Heart left ventricle (tissue), 16 donors: ENCODE data around the gene DCP2. TPM values are rescaled to one million over a fixed set of nuclear protein-coding genes. Genes with fewer than 3 reads are reported as not detected.

Experiments used
- ATAC-seq, 4 donors: fragments of 200-7000 bp; cut with Tn5 transposase; one replicate each; pipeline ENCODE4 v1.9.1; 2020 to 2022; ENCODE audit warnings: moderate library complexity in 4 of 4, mild to moderate bottlenecking in 3 of 4, moderate number of reproducible peaks in 1 of 4
- DNase-seq, 5 donors: peaks; one replicate each; pipeline ENCODE4 v3.0.0-alpha.2; 2020
- H3K27ac ChIP-seq, 12 donors: fragments of 200-600 bp; sonication (generic) in 4 of 12; one replicate each; pipeline versions ENCODE4 v1.5.0 to v1.8.0; 2016 to 2022; ENCODE audit warnings: mild to moderate bottlenecking in 2 of 12
- H3K27me3 ChIP-seq, 9 donors: fragments of 200-600 bp; sonication (generic) in 2 of 9; one replicate each; pipeline versions ENCODE4 v1.5.1 to v1.8.0; 2016 to 2022; ENCODE audit warnings: mild to moderate bottlenecking in 3 of 9
- H3K36me3 ChIP-seq, 9 donors: fragments of 200-600 bp; sonication (generic) in 2 of 9; one replicate each; pipeline versions ENCODE4 v1.5.0 to v1.8.0; 2018 to 2022; ENCODE audit warnings: mild to moderate bottlenecking in 2 of 9
- H3K4me1 ChIP-seq, 12 donors: fragments of 200-600 bp; sonication (generic) in 4 of 12; one replicate each; pipeline versions ENCODE4 v1.5.0 to v1.8.0; 2016 to 2022; ENCODE audit warnings: mild to moderate bottlenecking in 3 of 12
- H3K4me3 ChIP-seq, 12 donors: fragments of 200-600 bp; sonication (generic) in 4 of 12; one replicate each; pipeline versions ENCODE4 v1.5.0 to v1.8.0; 2017 to 2022; ENCODE audit warnings: mild to moderate bottlenecking in 9 of 12, moderate library complexity in 4 of 12
- H3K9me3 ChIP-seq, 12 donors: fragments of 200-600 bp; sonication (generic) in 4 of 12; one replicate each; pipeline versions ENCODE4 v1.5.0 to v1.8.0; 2016 to 2022; ENCODE audit warnings: mild to moderate bottlenecking in 1 of 12
- POLR2A ChIP-seq, 2 donors: fragments of 450-650 bp; IDR thresholded peaks; one replicate each; pipeline ENCODE4 v1.6.1; 2017; ENCODE audit warnings: antibody characterized with exemption in 2 of 2, mild to moderate bottlenecking in 2 of 2, moderate library complexity in 2 of 2
- WGBS, 4 donors: extraction: QIAGEN DNeasy Blood & Tissue Kit in 2 of 4; methylation state at CpG; one replicate each; pipeline versions ENCODE4 v1.1.5 to v1.1.7; 2013 to 2018; 5-methylcytosine and 5-hydroxymethylcytosine counted together
- intact Hi-C, 10 donors: fragments of 100-400 bp; cut with DNase I; formaldehyde crosslinking; loops; one replicate each; pipeline versions ENCODE4 v1.11.1 to v1.14.2; 2022
- polyA plus RNA-seq, 2 donors: library from polyadenylated mRNA; stranded (reverse); fragments of 200-250 nt; gene quantifications; one replicate each; pipeline ENCODE4 v1.2.3, GENCODE V29; 2013
- total RNA-seq, 9 donors: library from RNA; depleted of rRNA in 2 of 9; stranded (reverse); fragments of >200 nt in 2 of 9; fragmentation: NEBNext Ultra II Directional in 3 of 9; extraction: Animal tissue kit (Norgen Biotek cat#: 25700) in 3 of 9; gene quantifications; one replicate each; pipeline versions ENCODE4 v1.1.0 to v1.2.4, GENCODE V29; 2016 to 2023
- TF ChIP-seq, protein P1 (sequence below), 12 donors: fragments of 200-600 bp; sonication (generic) in 4 of 12; IDR thresholded peaks; one replicate each; pipeline versions ENCODE4 v1.5.0 to v1.8.0; 2018 to 2022; ENCODE audit warnings: antibody characterized with exemption in 12 of 12, mild to moderate bottlenecking in 5 of 12
- donor health status: ischemic (EF 13 %, LVEDD 7.1; RV severe dilation, severe dysfunction).
- donor health status: healthy with polysubstance abuse.
- donor health status: DM: no; HTN: yes; CAD: no.
- donor health status: DM: no; HTN: no; CAD: no.
- donor health status: ischemic (EF 25% LVEDD 6.9; RV normal size, moderate dysfunction).
- donor health status: ischemic (EF 25% LVEDD 5.7; RV mildly dilated, moderate dysfunction).
- donor health status: healthy.
- donor health status: DM: yes; HTN: yes; CAD: no.
- donor health status: ischemic (EF 35%, LVEDD 5.7; RV mildly dilated, moderate dysfunction).
- donor health status: nonischemic (EF 11% LVEDD 7.7; RV severe dilation, severe dysfunction).
- donor health status: DM: yes; HTN: yes; CAD: no.
- donor health status: PGD.
- donor health status: ischemic (EF 29% LVEDD 5.4; RV normal size, mild dysfunction).
- donor health status: nonischemic (EF 23%, LVEDD 6.1; RV moderate dilation, normal function).

Gene DCP2
- total and polyA plus RNA-seq, 11 donors, result 3.4 to 36.0 (median 16.0) TPM

DNA sequence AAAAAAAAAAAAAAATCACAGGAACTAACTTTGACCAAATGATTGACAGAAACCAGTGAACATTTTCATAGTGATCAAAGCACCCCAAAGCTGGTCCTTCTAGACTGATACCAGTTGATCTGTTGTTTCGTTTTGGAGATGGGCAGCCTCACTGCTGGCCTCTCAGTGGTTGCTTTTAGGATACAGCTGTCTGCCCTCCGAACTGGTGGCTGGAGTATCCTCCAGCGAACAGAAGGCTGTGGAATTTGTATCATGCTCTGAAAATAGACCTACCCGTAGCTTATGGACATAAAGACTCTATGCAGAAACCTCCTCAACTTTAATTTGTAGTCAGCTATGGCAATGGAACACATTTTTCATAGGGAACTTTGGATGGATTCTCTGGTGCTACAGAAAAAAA lies 49.0 kb downstream of the DCP2 start:
- TF ChIP-seq, protein P1, sequence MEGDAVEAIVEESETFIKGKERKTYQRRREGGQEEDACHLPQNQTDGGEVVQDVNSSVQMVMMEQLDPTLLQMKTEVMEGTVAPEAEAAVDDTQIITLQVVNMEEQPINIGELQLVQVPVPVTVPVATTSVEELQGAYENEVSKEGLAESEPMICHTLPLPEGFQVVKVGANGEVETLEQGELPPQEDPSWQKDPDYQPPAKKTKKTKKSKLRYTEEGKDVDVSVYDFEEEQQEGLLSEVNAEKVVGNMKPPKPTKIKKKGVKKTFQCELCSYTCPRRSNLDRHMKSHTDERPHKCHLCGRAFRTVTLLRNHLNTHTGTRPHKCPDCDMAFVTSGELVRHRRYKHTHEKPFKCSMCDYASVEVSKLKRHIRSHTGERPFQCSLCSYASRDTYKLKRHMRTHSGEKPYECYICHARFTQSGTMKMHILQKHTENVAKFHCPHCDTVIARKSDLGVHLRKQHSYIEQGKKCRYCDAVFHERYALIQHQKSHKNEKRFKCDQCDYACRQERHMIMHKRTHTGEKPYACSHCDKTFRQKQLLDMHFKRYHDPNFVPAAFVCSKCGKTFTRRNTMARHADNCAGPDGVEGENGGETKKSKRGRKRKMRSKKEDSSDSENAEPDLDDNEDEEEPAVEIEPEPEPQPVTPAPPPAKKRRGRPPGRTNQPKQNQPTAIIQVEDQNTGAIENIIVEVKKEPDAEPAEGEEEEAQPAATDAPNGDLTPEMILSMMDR (IDR thresholded peaks at IDR 0.05), result no peak
- no peak for TF ChIP-seq POLR2A (IDR thresholded peaks at IDR 0.05)
- Histone ChIP-seq H3K9me3 (no peaks in the 10 kb centered on the region), H3K27me3 (no peaks in the 10 kb centered on the region), H3K36me3 (peaks cover 0 to 86% (median 56%) of the 10 kb centered on the region in 9 donors), H3K4me3 (no peak overlapping the region), H3K4me1 (peaks cover 0 to 32% (median 3%) of the 10 kb centered on the region in 12 donors), H3K27ac (no peak overlapping the region)
- intact Hi-C loops, result no loop called here
- DNase-seq (no peak), ATAC-seq (peak in 1 of 4 donors; percentile 27)
- 67 to 78% (median 69%) methylated on average over 4 of the region's 4 CpGs for WGBS, 4 donors

GRCh38 chr5:113026211-113026610 lies 49.6 kb downstream of the DCP2 start:
- Histone ChIP-seq H3K27me3 (no peaks in the 10 kb centered on the region), H3K4me3 (no peak overlapping the region), H3K27ac (no peak overlapping the region), H3K9me3 (no peaks in the 10 kb centered on the region), H3K4me1 (peaks cover 0 to 27% (median 3%) of the 10 kb centered on the region in 12 donors), H3K36me3 (peaks cover 0 to 80% (median 54%) of the 10 kb centered on the region in 9 donors)
- 94 to 98% (median 95%) methylated on average over 4 of the region's 4 CpGs for WGBS, 4 donors
- ATAC-seq, result no peak
- DNase-seq, result no peak
- intact Hi-C loops, result no loop called here
- TF ChIP-seq, protein P1 (IDR thresholded peaks at IDR 0.05), result no peak

DNA sequence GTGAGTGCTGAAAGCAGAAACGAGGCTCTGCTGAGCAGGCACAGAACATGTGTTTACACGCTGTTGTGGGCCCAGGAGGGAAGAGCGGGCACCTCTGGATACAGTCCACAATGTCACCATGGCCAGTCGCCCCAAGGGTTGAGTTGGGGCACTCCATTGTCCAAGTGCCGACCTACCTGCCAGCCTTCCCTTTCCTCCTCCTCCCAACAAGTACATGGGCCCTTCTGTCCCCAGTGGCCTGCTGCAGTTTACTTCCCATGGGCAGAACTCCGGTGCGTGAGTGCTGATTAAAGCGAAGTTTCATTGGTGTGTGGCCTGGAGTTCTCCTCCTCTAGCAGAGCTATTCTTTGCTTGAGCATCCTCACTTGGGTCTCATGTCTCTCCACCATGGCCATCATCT lies 50.4 kb downstream of the DCP2 start:
- ATAC-seq (no peak), DNase-seq (no peak)
- Histone ChIP-seq H3K4me1 (peaks cover 0 to 28% (median 7%) of the 10 kb centered on the region in 12 donors), H3K27ac (no peak overlapping the region), H3K36me3 (peaks cover 0 to 72% (median 54%) of the 10 kb centered on the region in 9 donors), H3K4me3 (no peak overlapping the region), H3K27me3 (no peaks in the 10 kb centered on the region), H3K9me3 (no peaks in the 10 kb centered on the region)
- no peak for TF ChIP-seq POLR2A (IDR thresholded peaks at IDR 0.05)
- TF ChIP-seq, protein P1 (IDR thresholded peaks at IDR 0.05), result no peak
- 79 to 84% (median 81%) methylated on average over 8 of the region's 8 CpGs for whole genome bisulfite sequencing, 4 donors
- intact Hi-C loops, result no loop called here

DNA sequence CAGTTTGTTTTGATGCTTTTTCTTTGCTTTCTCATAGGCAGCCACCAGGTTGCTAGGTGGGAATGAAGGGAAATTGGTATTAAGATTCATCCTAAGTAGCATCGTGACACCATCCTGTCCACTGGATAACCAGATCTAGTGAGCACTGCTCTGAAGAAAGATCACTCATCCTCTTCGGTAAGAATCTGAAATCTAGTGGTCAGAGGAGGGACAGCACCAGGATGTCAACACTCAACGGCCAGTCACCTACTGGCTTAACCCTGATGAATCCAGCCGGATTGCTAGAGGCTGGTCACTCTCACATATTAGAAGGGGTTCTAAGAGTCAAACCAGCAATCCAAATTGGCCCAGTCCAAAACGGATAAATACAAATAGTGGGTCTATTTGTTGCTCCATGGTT lies 50.8 kb downstream of the DCP2 start:
- TF ChIP-seq, protein P1 (IDR thresholded peaks at IDR 0.05), result no peak
- TF ChIP-seq POLR2A (IDR thresholded peaks at IDR 0.05), result no peak
- ATAC-seq, result no peak
- Histone ChIP-seq H3K9me3 (no peaks in the 10 kb centered on the region), H3K36me3 (peaks cover 0 to 68% (median 54%) of the 10 kb centered on the region in 9 donors), H3K27ac (no peak overlapping the region), H3K27me3 (no peaks in the 10 kb centered on the region), H3K4me1 (peaks cover 0 to 30% (median 7%) of the 10 kb centered on the region in 12 donors), H3K4me3 (no peak overlapping the region)
- WGBS, 4 donors, result 76 to 85% (median 83%) methylated on average over 5 of the region's 5 CpGs
- intact Hi-C loops, result no loop called here
- no peak for DNase-seq
